GM12872 (cell line): ENCODE results near the gene SERPINB10.

Experiments
- TF ChIP-seq, protein P1 (sequence below): IDR thresholded peaks from 3 replicates; pipeline ENCODE4 v1.5.1; 2011; ENCODE audit warnings: low read depth, mild to moderate bottlenecking, low read length, moderate library complexity; ENCODE audit not compliant: insufficient read depth

SERPINB10 gene, protein sequence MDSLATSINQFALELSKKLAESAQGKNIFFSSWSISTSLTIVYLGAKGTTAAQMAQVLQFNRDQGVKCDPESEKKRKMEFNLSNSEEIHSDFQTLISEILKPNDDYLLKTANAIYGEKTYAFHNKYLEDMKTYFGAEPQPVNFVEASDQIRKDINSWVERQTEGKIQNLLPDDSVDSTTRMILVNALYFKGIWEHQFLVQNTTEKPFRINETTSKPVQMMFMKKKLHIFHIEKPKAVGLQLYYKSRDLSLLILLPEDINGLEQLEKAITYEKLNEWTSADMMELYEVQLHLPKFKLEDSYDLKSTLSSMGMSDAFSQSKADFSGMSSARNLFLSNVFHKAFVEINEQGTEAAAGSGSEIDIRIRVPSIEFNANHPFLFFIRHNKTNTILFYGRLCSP

DNA sequence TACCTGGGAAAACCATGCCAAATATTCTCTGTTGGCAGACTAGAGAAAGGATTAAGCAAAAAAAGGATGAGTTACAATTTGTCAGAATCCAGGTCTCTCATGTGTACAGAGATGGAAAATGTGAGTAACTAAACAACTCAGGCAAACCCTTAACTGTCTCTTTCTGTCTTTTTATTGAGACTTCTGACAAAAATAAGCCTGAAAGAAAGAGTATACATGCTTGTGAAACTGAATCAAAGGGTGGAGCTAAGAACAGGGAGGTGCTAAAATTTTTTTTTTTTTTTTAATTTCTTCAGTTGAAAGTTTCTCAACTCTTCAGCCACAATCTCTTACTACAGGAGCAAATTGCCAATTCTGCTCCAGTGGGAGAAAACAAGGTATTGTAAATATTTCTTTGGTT, at the start of gene SERPINB10:
Gene SERPINB10 (plus strand): TSS at position 295 of the 400 bp plus-strand sequence. CDS start 7,553 bp downstream, outside the sequence.
- TF ChIP-seq, protein P1, sequence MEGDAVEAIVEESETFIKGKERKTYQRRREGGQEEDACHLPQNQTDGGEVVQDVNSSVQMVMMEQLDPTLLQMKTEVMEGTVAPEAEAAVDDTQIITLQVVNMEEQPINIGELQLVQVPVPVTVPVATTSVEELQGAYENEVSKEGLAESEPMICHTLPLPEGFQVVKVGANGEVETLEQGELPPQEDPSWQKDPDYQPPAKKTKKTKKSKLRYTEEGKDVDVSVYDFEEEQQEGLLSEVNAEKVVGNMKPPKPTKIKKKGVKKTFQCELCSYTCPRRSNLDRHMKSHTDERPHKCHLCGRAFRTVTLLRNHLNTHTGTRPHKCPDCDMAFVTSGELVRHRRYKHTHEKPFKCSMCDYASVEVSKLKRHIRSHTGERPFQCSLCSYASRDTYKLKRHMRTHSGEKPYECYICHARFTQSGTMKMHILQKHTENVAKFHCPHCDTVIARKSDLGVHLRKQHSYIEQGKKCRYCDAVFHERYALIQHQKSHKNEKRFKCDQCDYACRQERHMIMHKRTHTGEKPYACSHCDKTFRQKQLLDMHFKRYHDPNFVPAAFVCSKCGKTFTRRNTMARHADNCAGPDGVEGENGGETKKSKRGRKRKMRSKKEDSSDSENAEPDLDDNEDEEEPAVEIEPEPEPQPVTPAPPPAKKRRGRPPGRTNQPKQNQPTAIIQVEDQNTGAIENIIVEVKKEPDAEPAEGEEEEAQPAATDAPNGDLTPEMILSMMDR, result no peak

DNA sequence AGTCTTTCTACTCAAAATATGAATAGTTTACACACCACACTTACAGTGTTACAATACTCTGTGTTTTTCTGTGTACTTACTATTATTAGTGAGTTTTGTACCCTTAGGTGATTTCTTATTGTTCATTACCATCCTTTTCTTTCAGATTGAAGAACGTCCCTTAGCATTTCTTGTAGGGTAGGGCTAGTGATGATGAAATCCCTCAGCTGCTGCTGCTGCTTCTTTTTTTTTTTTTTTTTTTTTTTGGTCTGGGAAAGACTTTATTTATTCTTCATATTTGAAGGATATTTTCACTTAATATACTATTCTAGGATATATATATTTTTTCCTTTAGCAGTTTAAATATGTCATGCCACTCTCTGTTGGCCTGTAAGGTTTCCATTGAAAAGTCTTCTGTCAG, 49.3 kb upstream of the SERPINB10 start:
- TF ChIP-seq, protein P1, result no peak

DNA sequence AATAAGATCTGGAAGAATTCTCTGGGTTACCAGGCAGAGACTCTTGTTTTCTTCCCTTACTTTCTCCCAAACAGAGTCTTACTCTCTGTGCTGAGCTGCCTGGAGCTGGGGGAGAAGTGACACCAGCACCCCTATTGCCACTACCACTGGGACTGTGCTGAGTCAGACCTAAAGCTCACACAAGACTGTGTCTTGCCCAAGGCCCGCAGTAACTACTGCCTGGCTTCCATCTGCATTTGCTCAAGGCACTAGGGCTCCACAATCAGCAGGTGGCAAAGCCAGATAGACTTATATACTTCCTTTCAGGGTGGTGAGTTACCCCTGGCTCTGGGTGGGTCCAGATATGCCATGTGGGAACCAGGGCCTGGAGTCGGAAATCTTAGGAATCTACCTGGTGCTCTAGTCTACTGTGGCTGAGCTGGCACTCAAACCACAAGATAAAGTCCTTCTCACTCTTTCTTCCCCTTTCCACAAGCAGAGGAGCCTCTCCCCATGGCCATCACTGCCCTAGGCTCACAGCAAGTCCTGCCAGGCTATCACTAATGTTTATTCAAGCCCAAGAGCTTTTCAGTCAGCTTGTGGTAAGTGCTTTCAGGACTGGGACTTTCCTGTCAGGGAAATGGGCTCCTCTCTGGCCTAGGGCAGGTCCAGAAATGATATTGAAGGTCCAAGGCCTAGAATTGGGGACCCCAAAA, 47.8 kb upstream of the SERPINB10 start:
- TF ChIP-seq, protein P1, result no peak

DNA sequence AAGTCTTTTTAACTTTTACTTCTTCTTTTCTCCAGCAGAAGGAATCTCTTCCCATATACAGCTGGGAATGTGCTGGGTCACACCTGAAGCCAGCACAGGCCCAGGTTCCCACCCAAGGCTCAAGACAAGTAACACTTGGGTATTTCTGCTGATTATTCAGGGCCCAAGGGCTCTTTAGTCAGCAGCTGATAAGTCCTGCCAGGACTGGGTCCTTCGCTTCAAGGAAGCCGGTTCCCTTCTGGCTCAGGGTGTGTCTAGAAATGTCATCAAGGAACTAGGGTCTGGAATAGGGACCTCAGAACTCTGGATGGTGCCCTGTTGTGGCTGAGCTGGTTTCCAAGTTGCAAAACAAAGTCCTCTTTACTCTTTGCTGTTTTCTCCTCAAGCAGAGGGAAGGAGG, 47.2 kb upstream of the SERPINB10 start:
- TF ChIP-seq, protein P1, result no peak

DNA sequence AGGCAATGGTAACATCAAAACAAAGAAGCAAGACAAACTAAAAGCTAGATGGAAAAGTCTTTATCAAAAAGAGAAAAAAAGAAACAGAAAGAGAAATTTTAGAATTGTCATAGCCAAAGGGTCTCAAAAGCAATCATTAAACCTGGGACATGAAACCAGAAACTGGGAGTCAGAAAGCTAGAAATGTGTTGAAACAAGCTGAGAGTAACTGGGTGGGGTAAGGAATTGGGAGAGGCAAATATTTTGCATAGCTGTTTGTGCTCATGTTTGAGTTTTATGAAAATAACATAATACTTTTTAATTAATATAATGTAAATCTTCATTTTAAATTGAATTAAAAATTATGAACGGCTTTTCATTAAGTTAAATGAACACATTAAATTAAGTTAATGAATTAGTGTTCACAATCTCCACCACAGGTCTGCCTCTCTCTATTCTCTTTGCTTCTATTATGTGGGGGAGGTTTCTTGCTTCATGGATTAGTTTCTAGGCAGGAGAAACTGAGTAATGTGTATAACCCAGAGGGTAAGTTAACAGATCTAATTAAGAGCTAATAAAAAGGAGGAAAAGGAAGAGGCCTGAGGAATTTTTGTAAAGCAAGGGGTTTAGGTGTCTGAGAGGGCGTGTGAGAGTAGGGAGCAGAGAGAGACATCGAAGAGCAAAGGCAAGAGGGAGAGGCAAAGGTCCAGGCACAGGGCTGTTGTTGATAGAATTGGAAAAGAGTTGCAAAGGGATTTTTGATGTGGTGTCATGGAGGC, 40.2 kb upstream of the SERPINB10 start:
- TF ChIP-seq, protein P1, result no peak

DNA sequence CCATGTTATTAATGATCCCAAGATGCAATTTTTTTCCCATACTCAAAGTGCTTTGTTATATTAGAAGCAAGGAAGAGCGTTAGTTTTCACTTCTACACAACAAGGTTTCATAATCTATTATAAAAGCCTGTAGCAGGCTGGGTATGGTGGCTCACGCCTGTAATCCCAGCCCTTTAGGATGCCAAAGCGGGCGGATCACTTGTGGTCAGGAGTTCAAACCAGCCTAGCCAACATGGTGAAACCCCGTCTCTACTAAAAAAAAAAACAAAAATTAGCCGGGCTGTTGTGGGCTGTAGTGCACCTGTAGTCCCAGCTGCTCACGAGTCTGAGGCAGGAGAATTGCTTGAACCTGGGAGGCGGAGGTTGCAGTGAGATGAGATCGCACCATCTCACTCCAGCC, 39.2 kb upstream of the SERPINB10 start:
- TF ChIP-seq, protein P1, result no peak

DNA sequence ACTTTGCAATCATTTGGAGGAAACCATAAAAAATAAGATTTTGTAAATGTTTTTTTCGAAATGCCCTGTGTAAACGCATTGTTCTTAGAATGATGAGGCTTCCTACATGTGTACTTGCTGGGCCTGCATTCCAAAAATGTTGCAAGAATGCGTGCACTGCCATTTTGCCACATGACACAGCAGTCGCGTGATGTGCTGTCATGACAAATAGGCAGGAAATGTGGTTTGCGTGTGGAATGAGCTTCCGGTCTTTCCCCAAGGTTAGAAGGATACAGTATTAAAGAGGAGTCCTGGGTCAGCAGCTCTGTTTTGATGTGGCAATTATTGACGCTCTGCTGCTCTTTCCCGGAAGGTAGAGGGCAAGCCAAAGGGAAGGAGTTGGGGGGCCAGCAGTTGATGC, 38.4 kb upstream of the SERPINB10 start:
- TF ChIP-seq, protein P1, result no peak
